ENCODE measurements around the gene TLE1. TPM values are rescaled to one million over a fixed set of nuclear protein-coding genes. Genes with fewer than 3 reads are reported as not detected.
"Not testable (repeated sequence)": the region's sequence is repeated elsewhere in the genome, so short reads cannot be mapped to it uniquely, and the experiment has no call there.

TLE1 gene
- total RNA-seq (ENCODE audit: unreplicated experiment) = 79.4 TPM
- long read RNA-seq, partial matches to known transcripts = 16 of 38 reads
- long read RNA-seq, other reads (novel, unspliced or antisense) = 22 of 38 reads

- Mint-ChIP-seq H3K4me3 (ENCODE audit: unreplicated experiment) (peak within 1 kb of the TSS; percentile 100), H3K27me3 (ENCODE audit: unreplicated experiment) (peaks cover 9% of the 10 kb centered on the region)
- no peak for TF ChIP-seq CTCF (IDR thresholded peaks at IDR 0.05; ENCODE audit: unreplicated experiment)
Observed at GRCh38 chr9:81689343-81690175, at the start of gene TLE1. TLE1 (minus strand) TSS chr9:81689547; CDS start chr9:81688240, 1,307 bp downstream.

GRCh38 chr9:81737871-81738507 lies 48.6 kb upstream of the TLE1 start:
- no peaks in the 10 kb centered on the region for H3K27me3 Mint-ChIP-seq (ENCODE audit: unreplicated experiment)
- no peak overlapping the region for H3K27ac Mint-ChIP-seq (ENCODE audit: unreplicated experiment)
- no peaks in the 10 kb centered on the region for H3K36me3 Mint-ChIP-seq (ENCODE audit: low read depth, unreplicated experiment)
- H3K9me3 Mint-ChIP-seq (ENCODE audit: unreplicated experiment) = no peaks in the 10 kb centered on the region
- DNase-seq (ENCODE audit: low spot score) = no peak
- H3K4me1 Mint-ChIP-seq (ENCODE audit: unreplicated experiment) = no peaks in the 10 kb centered on the region
- no peak overlapping the region for H3K4me3 Mint-ChIP-seq (ENCODE audit: unreplicated experiment)
- no peak for TF ChIP-seq CTCF (IDR thresholded peaks at IDR 0.05; ENCODE audit: unreplicated experiment)

More at GRCh38 chr9:81689343-81690175, at the start of gene TLE1:
- H3K4me1 Mint-ChIP-seq (ENCODE audit: unreplicated experiment) = peaks cover 10% of the 10 kb centered on the region
- DNase-seq (ENCODE audit: low spot score) = peak; percentile 99
- peaks cover 4% of the 10 kb centered on the region for H3K36me3 Mint-ChIP-seq (ENCODE audit: low read depth, unreplicated experiment)
- H3K9me3 Mint-ChIP-seq (ENCODE audit: unreplicated experiment) = no peaks in the 10 kb centered on the region
- H3K27ac Mint-ChIP-seq (ENCODE audit: unreplicated experiment) = peak within 1 kb of the TSS; percentile 81

GRCh38 chr9:81730498-81730897 lies 41.2 kb upstream of the TLE1 start:
- not testable (repeated sequence) for H3K4me3 Mint-ChIP-seq (ENCODE audit: unreplicated experiment); H3K27ac Mint-ChIP-seq (ENCODE audit: unreplicated experiment); H3K36me3 Mint-ChIP-seq (ENCODE audit: low read depth, unreplicated experiment); H3K27me3 Mint-ChIP-seq (ENCODE audit: unreplicated experiment); DNase-seq (ENCODE audit: low spot score); H3K4me1 Mint-ChIP-seq (ENCODE audit: unreplicated experiment); H3K9me3 Mint-ChIP-seq (ENCODE audit: unreplicated experiment)

- Mint-ChIP-seq H3K36me3 (ENCODE audit: low read depth, unreplicated experiment) (no peaks in the 10 kb centered on the region), H3K27me3 (ENCODE audit: unreplicated experiment) (no peaks in the 10 kb centered on the region), H3K4me3 (ENCODE audit: unreplicated experiment) (no peak overlapping the region), H3K9me3 (ENCODE audit: unreplicated experiment) (no peaks in the 10 kb centered on the region), H3K27ac (ENCODE audit: unreplicated experiment) (no peak overlapping the region), H3K4me1 (ENCODE audit: unreplicated experiment) (peaks cover 11% of the 10 kb centered on the region)
- no peak for DNase-seq (ENCODE audit: low spot score)
- TF ChIP-seq CTCF (IDR thresholded peaks at IDR 0.05; ENCODE audit: unreplicated experiment) = no peak
Observed at GRCh38 chr9:81729135-81729534, 39.8 kb upstream of the TLE1 start.

- no peak for DNase-seq (ENCODE audit: low spot score)
- no peak for TF ChIP-seq CTCF (IDR thresholded peaks at IDR 0.05; ENCODE audit: unreplicated experiment)
- Mint-ChIP-seq H3K27ac (ENCODE audit: unreplicated experiment) (peak overlapping the region; percentile 30), H3K4me3 (ENCODE audit: unreplicated experiment) (no peak overlapping the region), H3K36me3 (ENCODE audit: low read depth, unreplicated experiment) (peaks cover 3% of the 10 kb centered on the region), H3K4me1 (ENCODE audit: unreplicated experiment) (peaks cover 17% of the 10 kb centered on the region), H3K27me3 (ENCODE audit: unreplicated experiment) (no peaks in the 10 kb centered on the region), H3K9me3 (ENCODE audit: unreplicated experiment) (no peaks in the 10 kb centered on the region)
Observed at GRCh38 chr9:81724242-81724889, 35.0 kb upstream of the TLE1 start.

All from endothelial cell (in vitro differentiated cells).